GM21528 (cell line): ENCODE results near the gene PSME2.

Experiments used
- ATAC-seq: cut with Tn5 transposase; IDR thresholded peaks from one replicate; pipeline ENCODE4 v1.9.1; 2021; ENCODE audit warnings: mild to moderate bottlenecking, moderate library complexity; ENCODE audit not compliant: unreplicated experiment, low FRiP score

PSME2 gene, protein sequence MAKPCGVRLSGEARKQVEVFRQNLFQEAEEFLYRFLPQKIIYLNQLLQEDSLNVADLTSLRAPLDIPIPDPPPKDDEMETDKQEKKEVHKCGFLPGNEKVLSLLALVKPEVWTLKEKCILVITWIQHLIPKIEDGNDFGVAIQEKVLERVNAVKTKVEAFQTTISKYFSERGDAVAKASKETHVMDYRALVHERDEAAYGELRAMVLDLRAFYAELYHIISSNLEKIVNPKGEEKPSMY

DNA sequence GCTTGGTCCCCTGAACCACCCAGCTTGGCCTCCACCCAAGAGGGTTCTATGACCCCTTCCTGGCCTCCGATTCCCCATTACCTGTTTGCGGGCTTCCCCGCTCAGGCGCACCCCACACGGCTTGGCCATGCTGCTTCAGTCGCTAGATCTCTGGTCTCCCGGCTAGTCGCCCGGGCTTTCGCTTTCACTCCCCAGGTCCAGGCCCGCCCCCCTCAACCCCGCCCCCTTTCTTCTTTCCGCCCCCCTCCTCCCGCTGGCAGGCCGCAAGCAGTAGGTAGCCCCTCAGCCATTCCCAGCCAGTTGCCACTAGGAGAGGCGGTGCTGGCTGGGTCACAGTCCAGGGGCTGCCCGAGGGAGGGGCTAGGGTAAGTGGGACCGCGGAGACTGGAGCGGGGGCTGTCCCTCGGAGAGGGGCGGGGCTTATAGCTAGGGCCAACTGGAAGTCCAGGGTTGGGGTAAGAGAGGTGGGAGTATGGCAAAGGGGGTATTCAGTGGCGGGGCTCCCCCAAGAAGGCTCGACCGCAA lies at the start of gene PSME2:
PSME2 (minus strand) TSS at position 158 of the 525 bp plus-strand sequence; CDS start at position 129, 29 bp downstream.
- ATAC-seq = peak; percentile 67

DNA sequence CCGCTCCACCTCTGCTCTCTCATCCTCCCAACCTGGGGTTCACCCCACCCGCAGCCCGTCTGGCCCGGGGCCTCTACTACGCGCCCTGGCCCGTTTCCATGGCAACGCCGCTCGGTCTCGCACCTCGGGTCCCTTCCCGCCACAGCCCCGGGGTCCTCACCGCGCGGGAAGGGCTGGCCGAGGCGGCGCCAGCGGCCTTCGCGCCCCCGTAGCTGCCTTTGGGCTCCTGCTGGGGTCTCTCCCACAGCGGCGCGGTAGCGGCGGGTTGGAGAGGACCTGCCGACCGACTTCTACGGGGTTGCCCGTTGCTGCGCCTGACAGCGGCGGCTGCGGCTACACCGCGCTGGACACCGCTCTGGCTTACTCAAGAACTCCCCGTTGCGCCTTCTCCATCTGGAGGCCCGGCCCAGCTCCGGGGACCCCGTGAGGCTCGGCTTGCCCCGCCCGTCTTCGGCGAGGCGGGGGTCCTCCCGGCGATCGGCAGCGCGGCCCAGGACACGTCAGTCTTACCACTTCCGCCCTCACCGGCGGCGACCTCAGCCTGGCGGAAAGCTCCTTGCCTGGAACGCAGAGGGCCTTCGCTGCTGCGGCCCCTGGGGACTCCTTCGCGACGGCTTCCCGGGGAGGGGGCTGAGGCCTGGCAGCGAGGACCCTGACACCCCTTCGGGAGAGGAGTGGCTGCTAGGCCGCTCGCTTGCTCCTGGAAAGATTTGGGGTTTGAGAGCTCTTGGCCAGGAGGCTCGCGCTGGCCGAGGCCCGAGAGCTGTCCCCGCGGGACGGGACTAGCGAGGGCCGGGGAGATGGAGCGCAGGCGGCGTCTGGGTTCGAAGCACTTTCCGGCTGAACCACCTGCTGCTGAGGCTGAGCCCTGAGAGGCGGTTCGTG lies 49.0 kb upstream of the PSME2 start, which contains the start of gene TM9SF1:
TM9SF1 (minus strand) TSS at position 256 of the 885 bp plus-strand sequence. CDS start 422 bp downstream, outside the sequence.
- ATAC-seq = peak; percentile 80

DNA sequence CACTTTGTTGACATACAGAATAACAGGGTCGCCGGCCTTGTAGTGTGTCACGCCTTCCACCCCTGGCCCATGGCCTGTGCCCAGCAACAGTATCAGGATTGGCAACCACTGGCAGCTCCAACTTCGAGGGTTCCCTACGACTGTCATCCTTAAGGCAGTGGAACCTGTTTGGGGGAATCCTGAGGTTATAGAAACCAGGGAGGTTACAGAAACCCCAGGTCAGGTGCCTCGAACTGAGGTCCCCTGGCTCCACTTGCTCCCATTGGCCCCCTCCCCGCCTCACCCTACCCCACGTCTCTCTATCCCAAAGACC lies 48.4 kb upstream of the PSME2 start:
- no peak for ATAC-seq

DNA sequence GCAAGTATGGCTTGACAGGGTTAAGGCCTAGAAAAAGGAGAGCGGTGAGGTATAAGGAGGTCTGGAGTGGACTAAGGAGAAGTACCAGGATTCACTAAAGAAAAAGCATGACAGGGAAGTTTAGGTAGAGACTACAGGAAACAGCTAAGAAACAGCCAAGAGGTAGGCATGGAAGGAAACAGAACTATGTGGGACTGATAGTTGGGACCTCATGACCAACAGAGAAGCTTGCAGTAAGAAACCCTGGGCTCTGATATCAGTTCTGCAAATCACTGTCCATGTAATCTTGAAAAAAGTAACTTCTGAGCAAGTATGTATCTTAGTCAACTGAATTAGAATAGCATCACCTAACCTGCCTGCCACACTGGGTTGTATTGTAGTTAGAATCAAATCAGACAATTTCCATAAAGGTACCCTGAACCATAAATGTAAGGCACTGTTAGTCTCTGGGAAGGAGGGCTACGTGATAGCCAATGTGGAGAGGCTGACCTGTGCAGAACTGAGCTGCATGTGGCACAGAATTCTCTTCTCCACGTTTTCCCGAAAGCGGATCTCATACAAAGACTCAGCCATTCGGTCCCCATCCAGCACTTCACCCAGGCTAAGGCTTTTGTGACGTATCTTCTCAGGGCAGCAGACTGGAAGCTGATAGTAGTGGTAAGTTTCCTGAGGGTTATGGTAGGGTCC lies 47.9 kb upstream of the PSME2 start:
- ATAC-seq = no peak

DNA sequence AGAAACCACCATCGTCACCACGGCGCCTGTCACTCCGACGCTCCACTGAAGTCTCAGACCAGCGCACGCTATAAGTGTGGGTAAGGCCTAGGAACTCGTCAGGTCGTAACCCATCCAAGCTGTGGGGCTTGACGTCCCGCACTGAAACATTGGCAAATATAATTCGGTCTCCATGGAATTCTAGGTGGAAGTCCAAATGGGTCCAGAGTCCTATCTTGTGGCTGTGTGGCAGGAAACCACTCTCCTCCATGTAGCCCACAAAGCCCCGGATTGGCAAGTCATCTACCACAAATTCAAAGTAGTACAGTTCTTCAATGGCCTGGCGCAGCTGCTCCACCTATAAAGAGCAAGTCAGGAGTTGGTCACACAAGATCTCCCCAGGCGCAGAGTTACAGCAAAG lies 46.5 kb upstream of the PSME2 start:
- ATAC-seq = no peak

DNA sequence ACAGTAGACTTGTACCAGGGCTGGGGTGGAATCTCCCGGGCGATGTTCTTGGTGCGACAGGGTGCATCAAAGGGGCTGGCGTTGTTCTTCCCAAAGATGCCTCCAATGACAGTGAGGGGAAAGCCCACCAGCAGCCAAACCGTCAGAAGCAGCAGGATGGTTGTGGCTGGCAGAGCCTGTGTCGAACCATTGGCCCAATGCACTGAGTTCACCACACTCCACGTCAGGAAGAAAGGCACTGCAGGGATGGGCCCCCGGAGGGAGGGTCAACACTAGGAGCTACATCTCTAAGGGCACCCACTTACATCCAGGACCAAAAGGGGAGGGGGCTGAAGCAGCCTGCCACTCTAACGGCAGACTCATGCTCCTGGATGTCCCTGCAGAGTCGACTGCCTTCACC lies 44.0 kb upstream of the PSME2 start:
- no peak for ATAC-seq

DNA sequence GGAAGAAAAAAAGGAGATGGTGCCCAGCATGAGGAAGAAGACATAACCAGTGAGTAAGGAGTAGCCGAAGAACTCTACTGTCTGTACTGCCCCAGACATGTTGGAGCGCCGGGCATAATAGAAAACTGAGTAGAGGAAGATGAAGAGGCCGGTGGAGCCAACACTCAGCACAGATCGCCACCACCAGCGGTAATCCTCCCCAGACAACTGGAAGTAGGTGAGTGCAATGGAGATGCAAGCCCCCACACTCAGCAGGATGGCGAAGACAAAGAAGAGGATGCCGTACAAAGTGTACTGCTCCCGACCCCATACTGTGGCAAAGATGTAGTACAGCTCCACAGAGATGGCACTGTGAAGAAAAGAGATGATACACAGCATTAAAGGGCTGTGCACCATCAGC lies 43.0 kb upstream of the PSME2 start:
- no peak for ATAC-seq

DNA sequence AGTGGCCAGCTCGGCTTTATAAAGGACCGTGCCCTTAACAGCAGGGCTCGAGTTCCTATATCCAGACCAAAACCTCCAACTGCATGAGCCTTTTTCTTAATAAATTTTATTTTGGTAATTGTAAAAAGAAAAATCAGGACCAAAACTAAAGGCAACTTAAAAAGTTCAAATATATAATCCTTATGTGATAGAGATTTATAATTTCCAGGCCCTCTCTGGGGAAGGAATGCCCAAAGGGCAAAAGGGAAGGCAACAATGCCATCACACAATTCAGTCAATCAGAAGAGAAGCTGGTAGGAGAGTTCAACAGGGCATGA lies 42.6 kb upstream of the PSME2 start:
- ATAC-seq = no peak

DNA sequence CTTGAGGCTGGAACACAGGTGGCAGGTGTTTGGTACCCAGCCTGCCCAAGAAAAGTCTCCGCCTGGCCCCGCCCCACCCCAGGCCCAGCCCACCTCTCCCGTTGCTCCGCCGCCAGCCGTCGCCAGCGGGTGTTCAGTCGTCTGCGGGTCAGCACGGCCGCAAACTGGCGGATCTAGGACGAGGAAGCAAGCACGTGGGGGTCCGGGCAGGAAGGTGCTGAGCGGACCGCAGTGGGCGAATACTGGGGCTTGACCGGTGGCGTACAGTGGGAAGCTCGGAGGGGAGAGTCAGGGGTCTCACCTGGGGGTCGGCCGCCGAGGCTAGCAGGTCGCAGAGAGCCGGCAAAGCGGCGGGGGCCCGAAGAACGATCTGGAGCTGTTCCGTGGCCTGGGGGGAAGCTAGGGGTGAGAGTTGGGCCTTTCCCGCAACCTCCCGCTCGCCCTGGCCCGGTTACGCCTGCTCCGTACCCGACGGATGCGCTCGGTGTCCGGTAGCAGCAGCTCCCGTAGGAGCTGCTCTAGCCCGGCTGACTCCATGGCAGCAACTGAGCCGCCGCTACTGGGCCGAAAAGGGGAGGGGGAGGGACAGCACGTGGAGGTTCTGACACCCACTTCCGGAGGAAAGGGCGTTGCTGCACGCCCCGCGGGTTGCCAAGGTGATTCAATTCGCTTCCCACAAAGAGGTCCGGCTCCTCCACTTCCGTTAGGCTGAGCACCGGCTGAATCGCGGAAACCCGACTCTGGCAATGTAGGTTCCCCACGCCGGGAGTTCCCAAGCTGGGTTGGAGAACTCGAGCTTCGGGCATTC lies 42.0 kb upstream of the PSME2 start, which contains the start of gene IPO4:
IPO4 (minus strand) TSS at position 566 of the 808 bp plus-strand sequence; CDS start at position 537, 29 bp downstream.
- peak; percentile 80 for ATAC-seq

DNA sequence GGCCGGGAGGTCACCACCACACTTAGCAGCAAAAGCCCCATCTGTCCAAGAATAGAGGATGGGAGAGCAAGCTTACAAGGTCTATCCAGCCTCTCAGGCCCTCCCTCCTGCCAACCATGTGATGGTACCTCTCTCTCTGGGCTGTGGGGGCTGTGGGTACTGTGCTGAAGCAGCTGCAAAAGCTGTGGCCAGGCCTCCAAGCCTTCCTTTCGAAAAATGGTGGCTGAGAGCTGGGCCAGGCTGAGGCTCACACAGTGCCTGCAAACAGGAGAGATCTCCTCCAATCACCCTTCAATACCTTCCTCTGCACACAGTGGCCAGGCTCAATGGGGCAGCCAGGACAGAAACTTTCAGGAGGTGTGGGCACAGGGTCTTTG lies 41.1 kb upstream of the PSME2 start:
- ATAC-seq = no peak

DNA sequence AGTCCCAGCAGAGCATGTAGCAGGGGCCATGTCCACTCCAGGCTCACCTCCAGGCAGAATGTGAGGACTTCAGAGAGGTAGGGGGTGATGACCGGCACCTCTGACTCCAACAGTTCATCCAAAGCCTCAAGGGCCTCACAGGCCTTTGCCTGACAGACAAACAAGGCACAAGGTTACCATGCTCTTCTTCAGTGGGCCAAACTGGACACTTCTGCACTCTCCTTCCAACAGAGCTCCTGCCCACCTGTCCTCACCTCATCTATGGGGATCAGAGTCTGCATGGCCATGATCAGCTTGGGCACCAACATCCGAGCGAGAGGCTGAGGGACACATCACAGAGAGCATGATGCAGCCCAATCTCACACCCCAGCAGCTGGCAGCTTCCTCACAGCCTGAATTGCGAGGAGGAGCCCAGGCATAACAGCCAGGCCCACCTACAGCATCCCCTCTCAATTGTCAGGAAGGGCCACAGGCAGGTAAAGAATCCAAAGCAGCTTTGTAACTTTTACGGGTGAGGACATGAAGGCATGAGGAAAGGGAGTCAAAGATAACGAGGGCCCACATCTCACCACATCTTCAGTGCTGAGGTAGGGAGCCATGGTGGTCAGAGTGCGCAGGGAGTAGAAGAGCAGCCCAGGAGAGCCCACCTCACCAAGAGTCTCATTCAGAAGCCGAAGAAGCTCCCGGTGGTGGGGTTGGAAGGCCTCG lies 40.6 kb upstream of the PSME2 start:
- ATAC-seq = no peak

DNA sequence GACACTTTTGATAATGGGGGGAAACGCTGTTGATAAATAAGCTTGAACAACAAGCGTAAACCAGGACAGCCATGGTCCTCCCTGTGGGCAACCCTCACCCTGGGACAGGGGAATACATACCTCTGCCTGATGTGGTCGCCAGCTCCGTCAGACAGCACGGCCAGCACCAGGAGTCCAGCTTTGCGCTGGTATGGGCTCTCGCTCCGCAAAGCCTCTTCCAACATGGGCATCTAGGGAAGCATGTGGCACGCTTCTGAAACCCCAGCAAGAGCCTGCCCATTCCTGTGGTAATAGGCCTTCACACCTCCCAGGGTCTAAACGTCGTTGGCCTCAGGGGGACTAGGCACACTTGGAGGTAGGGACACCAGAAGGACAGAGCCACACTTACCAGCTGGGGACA lies 39.3 kb upstream of the PSME2 start:
- ATAC-seq = no peak

DNA sequence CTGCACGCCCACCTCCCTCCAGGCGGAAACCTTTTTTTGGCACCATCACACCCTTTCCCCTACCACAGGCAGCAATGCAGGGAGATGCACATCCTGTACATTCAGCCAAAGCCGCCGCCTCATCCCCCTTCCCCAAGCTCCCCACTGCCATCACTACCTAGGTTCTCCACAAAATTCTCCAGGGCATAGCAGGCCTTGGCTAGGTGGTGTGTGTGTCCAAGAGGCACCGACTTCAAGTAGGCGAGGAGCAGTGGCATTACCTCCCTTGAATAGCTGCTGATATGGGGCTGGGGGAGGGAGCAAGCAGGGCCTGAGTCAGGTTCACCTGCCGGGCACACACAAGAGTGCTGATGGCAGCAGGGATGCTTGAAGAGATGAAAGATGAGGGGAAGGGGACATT lies 38.6 kb upstream of the PSME2 start:
- no peak for ATAC-seq

DNA sequence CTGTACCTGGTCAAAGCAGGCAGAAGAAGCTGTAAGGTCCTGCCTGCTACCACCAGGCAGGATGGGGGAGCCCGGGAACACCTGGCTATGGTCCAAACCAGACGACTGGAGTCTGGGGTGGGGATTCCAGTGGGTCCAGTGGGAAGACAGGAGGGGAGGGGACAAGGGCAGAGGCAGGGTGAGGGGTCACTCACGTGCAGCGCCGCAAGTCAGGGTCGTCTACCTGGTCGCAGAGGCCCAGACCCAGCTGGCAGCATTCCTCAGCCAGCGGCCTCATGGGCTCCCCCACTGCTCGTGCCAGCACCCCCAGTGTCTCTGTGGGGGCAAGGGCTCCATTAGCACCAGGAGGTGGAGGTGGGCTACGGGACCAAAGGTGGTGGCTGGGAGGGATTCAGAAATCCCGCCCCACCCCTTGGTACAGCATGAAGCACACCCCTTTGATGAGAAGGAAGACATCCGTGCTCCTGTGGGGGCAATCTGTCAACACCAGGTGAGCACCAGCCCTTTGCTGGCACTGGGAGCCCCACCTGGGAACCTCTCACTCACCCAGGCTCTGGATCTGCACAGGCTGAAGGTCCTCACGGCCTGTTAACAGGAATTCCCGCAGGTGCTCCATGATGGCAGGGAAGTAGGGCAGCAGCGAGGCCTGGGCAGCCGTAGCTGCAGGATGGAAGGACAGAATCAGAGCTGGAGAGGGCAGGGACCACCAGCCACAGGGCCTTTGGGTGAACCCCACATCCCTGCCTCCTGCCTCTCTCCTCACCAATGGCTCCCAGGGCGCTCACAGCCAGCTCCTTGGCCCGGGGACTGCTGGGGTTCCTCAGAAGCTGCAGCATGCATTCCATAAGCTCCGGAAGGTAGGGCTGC lies 37.9 kb upstream of the PSME2 start:
- ATAC-seq = no peak

DNA sequence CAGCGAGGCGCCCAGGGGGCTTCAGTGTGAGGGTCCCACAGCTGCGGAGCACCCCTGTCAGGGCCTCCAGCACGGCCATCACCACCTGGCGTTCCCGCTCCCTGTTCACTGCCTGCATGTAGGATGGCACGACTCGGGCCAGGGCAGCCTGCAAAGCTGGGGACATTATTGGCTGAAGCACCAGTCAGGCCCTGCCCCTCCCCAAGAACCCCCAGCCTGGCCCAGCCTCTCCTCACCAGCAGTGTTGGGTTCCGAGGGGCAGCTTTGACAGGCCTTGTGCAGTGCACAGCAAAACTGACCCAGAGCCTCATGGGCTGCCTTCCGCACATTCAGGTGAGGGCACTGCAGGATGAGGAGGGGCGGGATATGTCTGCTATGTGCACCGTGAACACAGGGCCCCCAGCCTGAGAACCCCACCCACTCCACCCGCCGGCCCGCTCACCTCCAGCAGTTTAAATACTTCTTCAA lies 36.6 kb upstream of the PSME2 start:
- ATAC-seq = no peak

DNA sequence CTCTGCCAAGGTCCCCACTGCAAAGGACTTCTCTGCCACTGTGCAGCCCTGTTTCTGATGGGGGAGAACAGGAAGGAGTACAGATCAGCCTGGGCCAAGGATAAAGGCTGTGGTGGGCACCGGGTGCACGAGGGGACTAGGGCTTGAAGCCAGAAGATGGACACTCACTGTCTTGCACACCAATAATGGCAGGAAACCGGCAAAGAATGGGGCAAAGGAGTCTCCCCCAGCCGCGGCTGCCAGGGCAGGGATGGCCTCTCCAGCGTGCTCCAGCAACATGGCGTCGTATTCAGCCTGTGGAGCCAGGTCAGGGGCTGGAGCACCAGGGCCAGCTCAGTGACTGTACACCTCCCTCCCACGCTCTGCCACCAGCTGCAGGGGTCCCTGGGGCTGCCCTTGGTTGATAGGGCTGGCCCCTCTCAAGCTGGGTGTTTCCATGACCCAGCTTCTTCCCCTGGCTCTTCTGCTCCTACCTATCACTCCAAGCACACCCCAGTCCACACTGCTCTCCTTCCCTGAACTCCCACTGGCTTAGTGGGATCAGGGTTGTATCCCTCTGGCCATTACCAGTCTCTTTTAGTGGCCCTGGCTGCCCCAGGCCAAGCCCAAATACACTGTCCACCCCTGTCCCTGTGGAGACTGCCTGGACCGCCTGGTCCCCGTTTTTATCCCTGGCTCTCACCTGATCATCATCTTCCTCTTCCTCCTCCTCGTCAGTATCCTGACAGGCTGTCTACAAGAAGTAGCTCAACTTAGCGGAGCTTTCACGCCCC lies 35.9 kb upstream of the PSME2 start:
- no peak for ATAC-seq

DNA sequence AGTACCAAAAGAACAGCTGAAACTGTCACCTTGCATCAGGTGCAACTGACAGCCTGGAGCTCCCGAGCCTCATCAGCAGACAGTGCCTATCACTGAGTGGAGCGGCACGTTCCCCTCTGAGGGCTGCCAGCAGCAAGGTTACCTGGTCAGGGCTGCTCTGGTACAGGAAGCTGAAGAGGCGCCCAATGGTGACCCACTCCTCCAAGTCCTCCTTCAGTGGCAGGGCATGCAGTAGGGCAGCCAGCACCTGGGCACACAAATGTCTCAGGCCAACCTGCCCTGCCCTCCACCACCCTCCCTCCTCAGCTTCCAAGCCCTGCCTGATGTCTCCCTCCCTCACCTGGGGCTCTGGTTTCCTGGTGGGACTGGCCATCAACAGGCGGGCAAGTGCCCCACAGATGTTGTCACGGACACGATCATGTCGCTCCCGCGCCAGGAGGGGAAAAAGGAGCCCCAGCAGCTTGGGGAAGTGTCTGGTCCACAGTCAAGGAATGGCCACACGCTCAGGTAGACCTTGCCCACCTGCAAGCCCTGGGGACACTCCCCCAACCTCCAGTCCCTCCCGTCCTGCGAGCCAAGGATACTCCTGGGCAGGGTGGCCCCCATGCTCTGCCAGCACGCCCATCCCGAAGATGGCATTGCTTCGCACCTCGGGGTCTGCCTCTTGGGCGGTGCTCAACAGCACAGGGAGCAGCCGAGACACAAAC lies 35.1 kb upstream of the PSME2 start:
- no peak for ATAC-seq
